Stimulated activated CD8-positive, alpha-beta memory T cell treated with anti-CD3 and anti-CD28 coated beads, Interleukin-12 subunit alpha, Interleukin-12 subunit beta, amount 100 ng/mL, for 24 hours (primary cell): Measurements from ENCODE around the gene EFNB2.

Experiments
- DNase-seq: peaks from one replicate; pipeline ENCODE4 v3.0.0-alpha.2; 2020; ENCODE audit errors: extremely low read depth

The EFNB2 gene

DNA sequence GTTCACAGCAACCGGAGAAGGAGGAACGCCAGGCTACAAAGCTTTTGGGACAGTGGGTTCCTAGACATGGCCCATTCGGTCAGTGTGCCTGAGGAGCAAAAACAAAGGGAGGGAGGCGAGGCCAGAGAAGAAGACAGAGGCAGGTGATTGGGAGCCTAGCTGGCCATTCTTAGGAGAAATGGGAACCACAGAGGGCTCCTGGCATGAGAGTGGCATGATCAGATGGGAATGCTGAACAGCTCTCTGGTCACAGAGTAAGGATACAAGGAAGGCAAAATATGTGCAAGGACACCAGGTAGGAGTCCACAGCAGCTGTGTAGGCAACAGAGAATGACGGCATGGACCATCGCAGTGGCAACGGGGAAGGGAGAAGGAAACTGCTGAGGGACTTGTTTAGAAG is 82.4 kb downstream of the EFNB2 start:
- DNase-seq = no peak

DNA sequence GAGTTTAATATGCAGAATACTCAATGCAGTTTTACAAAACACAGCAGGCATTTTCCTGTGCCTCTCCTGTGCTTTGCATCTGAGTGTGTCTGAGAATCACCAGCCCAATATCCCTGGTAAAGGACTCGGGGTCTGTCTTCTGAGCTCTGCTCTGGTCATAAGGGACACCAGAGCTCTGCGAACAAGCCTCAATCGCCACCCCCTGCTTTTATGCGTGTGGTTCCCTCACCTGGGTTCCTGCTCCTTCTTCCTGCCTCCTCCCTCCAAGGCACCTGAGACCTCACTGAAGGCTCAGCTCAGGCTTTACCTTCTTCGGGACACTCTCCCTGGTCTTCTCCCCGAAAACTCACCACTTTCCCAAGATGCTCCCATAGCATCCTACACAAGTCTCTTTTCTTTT is 84.5 kb downstream of the EFNB2 start:
- no peak for DNase-seq

DNA sequence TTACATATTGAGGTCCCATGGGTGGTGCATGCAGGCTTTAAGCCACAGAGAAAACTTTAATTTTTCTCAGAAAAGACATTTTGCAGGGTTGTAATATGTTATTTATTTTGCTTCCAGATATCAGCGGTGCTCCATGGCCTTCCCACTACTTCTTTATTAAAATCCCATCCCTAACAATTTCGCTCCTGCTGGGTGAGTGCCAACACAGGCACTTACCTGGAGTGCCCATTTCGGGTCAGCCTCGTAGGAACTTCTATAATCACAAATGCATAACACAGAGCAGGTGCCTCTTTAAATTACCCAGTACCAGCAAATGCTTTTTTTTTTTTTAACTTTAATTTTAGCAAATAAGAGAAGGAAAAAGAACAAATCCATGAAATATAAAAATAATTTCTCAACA is 86.4 kb downstream of the EFNB2 start:
- no peak for DNase-seq

DNA sequence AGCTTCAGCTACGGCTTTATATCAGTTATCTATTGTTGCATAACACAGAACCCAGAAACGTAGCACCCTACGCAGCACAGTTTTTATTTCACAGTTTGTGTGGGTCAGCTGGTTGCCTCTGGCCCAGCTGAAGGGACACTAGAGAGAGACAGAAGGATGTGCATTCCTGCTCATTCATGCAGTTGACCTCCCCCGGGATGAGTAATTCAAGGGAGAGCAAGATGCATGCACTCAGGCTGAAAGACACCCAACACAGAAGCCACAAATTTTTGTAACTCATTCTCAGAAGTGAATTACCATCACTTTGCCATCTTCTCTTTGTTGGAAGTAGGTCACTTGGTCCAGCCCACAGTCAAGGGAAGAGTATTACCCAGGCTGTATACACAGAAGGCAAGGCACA is 89.5 kb downstream of the EFNB2 start:
- DNase-seq = no peak

DNA sequence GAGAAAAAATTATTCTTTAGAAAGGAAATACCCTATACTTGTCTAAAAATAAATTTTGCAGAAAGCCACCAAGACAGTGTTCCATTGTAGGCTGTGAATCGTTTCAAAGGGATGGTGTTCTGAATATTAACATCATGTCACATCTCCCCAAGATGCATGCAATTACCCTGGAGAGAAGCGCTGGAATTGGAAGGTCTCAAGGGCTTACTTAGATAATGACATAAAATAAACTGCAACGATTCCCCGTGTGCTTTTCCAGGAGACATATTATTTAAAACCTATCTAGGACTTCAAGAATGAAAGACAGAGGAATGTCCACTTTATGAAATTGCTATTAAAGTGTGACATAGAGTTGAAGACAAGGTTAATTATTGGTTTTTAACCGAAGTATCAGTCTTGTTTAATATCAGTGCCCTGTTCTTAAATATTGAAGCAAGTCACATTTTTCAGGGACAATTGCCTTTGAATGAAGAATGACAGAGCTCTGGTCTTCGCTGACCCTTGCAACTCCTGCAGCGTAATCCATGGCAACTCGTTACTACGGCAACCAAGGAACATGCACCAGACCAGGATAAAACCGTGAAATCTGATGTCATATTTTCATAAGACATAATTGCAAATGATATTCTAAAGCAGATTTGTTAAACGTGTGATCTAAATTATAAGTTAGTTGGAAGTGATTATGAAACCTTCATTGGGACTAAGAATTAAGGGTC is 91.7 kb downstream of the EFNB2 start:
- no peak for DNase-seq

DNA sequence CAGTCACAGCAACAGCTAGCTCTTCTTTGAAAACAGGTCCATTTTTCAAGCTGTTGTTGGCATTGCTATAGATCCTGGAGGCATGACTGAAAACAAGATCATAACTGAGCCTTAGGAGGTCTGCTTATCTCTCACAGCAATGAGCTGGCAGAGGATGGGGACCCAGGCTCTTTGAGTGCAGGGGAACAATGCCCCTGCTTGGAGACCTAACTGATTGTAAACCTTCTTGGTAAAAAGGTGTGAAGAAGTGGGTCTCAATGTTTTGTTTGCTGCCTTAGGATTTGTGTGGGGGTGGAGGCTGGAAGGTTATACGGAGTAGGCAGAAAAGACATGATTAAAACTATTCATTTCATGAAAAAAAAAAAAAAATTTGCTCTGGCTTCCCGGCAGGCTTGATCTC is 94.6 kb downstream of the EFNB2 start:
- DNase-seq = no peak
